PC-3 (cell line): ENCODE data around the gene PREP. TPM values are rescaled to one million over a fixed set of nuclear protein-coding genes. Genes with fewer than 3 reads are reported as not detected.

Experiments
- ATAC-seq: fragments of 200-7000 bp; cut with Tn5 transposase; 2 replicates; pipeline ENCODE4 v1.9.1; 2020; ENCODE audit warnings: mild to moderate bottlenecking, moderate library complexity
- BruUV-seq: library from RNA; stranded (reverse); fragments of 400-500 nt; replicated peaks from 2 replicates; lab custom pipeline; 2021; lab: Mats Ljungman, UMichigan
- CTCF ChIA-PET: fragments of 300-600 bp; sonication (Branson Sonifier 250); formaldehyde crosslinking; loops from one replicate; lab custom pipeline; 2022; ENCODE audit warnings: antibody characterized with exemption; lab: Charles Lee
- POLR2A ChIA-PET: fragments of 300-600 bp; sonication (Branson Sonifier 250); formaldehyde crosslinking; loops from one replicate; lab custom pipeline; 2022; ENCODE audit warnings: antibody characterized with exemption; ENCODE audit not compliant: unreplicated experiment; lab: Charles Lee
- DNase-seq: peaks from one replicate; pipeline ENCODE4 v3.0.0-alpha.2; 2015
- H2AFZ ChIP-seq: fragments of 300-600 bp; sonication (generic); 2 replicates; pipeline ENCODE4 v1.6.0; 2016; ENCODE audit warnings: antibody characterized with exemption, low read length
- H3F3A ChIP-seq: fragments of 300-600 bp; sonication (generic); one replicate; pipeline ENCODE4 v1.6.0; 2017; ENCODE audit warnings: antibody characterized with exemption, low read length, control low read depth, mild to moderate bottlenecking; ENCODE audit not compliant: unreplicated experiment
- H3K27ac ChIP-seq: fragments of 300-600 bp; sonication (generic); 2 replicates; pipeline ENCODE4 v1.5.1; 2016; ENCODE audit warnings: mild to moderate bottlenecking, low read length
- H3K27me3 ChIP-seq: fragments of 300-600 bp; sonication (generic); 2 replicates; pipeline ENCODE4 v1.6.1; 2016; ENCODE audit warnings: low read length, mixed read lengths
- H3K36me3 ChIP-seq: fragments of 300-600 bp; sonication (generic); 2 replicates; pipeline ENCODE4 v1.6.1; 2016; ENCODE audit warnings: low read depth, mixed run types, low read length, mixed read lengths
- H3K4me1 ChIP-seq: fragments of 300-600 bp; sonication (generic); 2 replicates; pipeline ENCODE4 v1.5.1; 2016; ENCODE audit warnings: low read length; ENCODE audit not compliant: insufficient read depth
- H3K4me2 ChIP-seq: fragments of 300-600 bp; sonication (generic); 2 replicates; pipeline ENCODE4 v1.6.0; 2016; ENCODE audit warnings: low read length
- H3K4me3 ChIP-seq: fragments of 300-600 bp; sonication (generic); 2 replicates; pipeline ENCODE4 v1.5.1; 2016; ENCODE audit warnings: mild to moderate bottlenecking, low read length, mixed read lengths
- H3K79me2 ChIP-seq: fragments of 300-600 bp; sonication (generic); 2 replicates; pipeline ENCODE4 v1.6.1; 2017; ENCODE audit warnings: low read length, mixed read lengths
- H3K9ac ChIP-seq: fragments of 300-600 bp; sonication (generic); 2 replicates; pipeline ENCODE4 v1.6.0; 2016; ENCODE audit warnings: mild to moderate bottlenecking, low read length
- H3K9me2 ChIP-seq: fragments of 300-600 bp; sonication (generic); replicated peaks from 2 replicates; pipeline ENCODE4 v1.6.1; 2016; ENCODE audit warnings: mixed run types, low read length, mixed read lengths
- H3K9me3 ChIP-seq: fragments of 300-600 bp; sonication (generic); 2 replicates; pipeline ENCODE4 v1.6.1; 2016; ENCODE audit warnings: low read length, mixed read lengths
- H4K20me1 ChIP-seq: fragments of 300-600 bp; sonication (generic); 2 replicates; pipeline ENCODE4 v1.6.1; 2016; ENCODE audit warnings: low read length, mixed read lengths
- CTCF ChIP-seq: fragments of 300-600 bp; sonication (generic); conservative IDR thresholded peaks from 2 replicates; pipeline ENCODE4 v1.5.1; 2017; ENCODE audit warnings: antibody characterized with exemption, low read depth, mild to moderate bottlenecking, low read length
- EZH2 ChIP-seq: fragments of 300-600 bp; sonication (generic); IDR thresholded peaks from one replicate; pipeline ENCODE4 v1.6.1; 2017; ENCODE audit warnings: antibody characterized with exemption, mild to moderate bottlenecking, low read length; ENCODE audit not compliant: unreplicated experiment
- EZH2phosphoT487 ChIP-seq: fragments of 300-600 bp; sonication (generic); IDR thresholded peaks from 2 replicates; pipeline ENCODE4 v1.6.1; 2018; ENCODE audit warnings: mild to moderate bottlenecking, antibody characterized with exemption, low read length, borderline replicate concordance
- intact Hi-C: fragments of 100-400 bp; cut with micrococcal nuclease; formaldehyde crosslinking; loops from 2 replicates; pipeline ENCODE4 v1.9.0; 2023
- total RNA-seq: library from RNA; depleted of rRNA; stranded (reverse); fragments of >200 nt; gene quantifications from 2 replicates; pipeline ENCODE4 v1.2.3, GENCODE V29; 2014

Gene PREP
- total RNA-seq, 1 experiment from 2014 or later, result 16.9 TPM

- no peaks in the 10 kb centered on the region for H3K9me3 ChIP-seq
- BruUV-seq, result no TSS peak
- POLR2A ChIA-PET, result no interaction called here
- TF ChIP-seq EZH2phosphoT487 (no peak), EZH2 (no peak), CTCF (no peak)
- intact Hi-C loops, result loop anchor here (10.0 kb wide), 1 partner anchor 314 kb away; no protein-coding TSS in a partner anchor
- H3K4me2 ChIP-seq, result no peak overlapping the region
- H3K36me3 ChIP-seq, result no peaks in the 10 kb centered on the region
- no peak overlapping the region for H3K9ac ChIP-seq
- no peaks in the 10 kb centered on the region for H4K20me1 ChIP-seq
- DNase-seq, result no peak
- no peaks in the 10 kb centered on the region for H3K79me2 ChIP-seq
- H3K4me3 ChIP-seq, result no peak overlapping the region
- no peak for ATAC-seq
- no peaks in the 10 kb centered on the region for H3K4me1 ChIP-seq
- no peaks in the 10 kb centered on the region for H3K9me2 ChIP-seq
- H2AFZ ChIP-seq, result no peak overlapping the region
- no peaks in the 10 kb centered on the region for H3F3A ChIP-seq
- H3K27me3 ChIP-seq, result no peaks in the 10 kb centered on the region
- CTCF ChIA-PET, result no interaction called here
- H3K27ac ChIP-seq, result no peak overlapping the region
Observed at GRCh38 chr6:105308840-105309239, 94.0 kb downstream of the PREP start.

- H3K4me1 ChIP-seq, result peaks cover 10% of the 10 kb centered on the region; the same call in 1 of the 2 replicates
- H2AFZ ChIP-seq, result no peak overlapping the region
- H3K4me3 ChIP-seq, result no peak overlapping the region
- intact Hi-C loops, result loop anchor here (10.0 kb wide), 1 partner anchor 311 kb away; no protein-coding TSS in a partner anchor
- no peaks in the 10 kb centered on the region for H3K27me3 ChIP-seq
- POLR2A ChIA-PET, result no interaction called here
- H3K79me2 ChIP-seq, result no peaks in the 10 kb centered on the region
- CTCF ChIA-PET, result no interaction called here
- H3K9me3 ChIP-seq, result no peaks in the 10 kb centered on the region
- TF ChIP-seq CTCF (no peak), EZH2 (no peak), EZH2phosphoT487 (no peak)
- H4K20me1 ChIP-seq, result no peaks in the 10 kb centered on the region
- H3F3A ChIP-seq, result no peaks in the 10 kb centered on the region
- no peak overlapping the region for H3K9ac ChIP-seq
- no TSS peak for BruUV-seq
- H3K27ac ChIP-seq, result no peak overlapping the region
- H3K36me3 ChIP-seq, result no peaks in the 10 kb centered on the region
- DNase-seq (no peak), ATAC-seq (no peak)
- H3K4me2 ChIP-seq, result no peak overlapping the region
- H3K9me2 ChIP-seq, result no peaks in the 10 kb centered on the region
Observed at GRCh38 chr6:105305521-105305920, 97.4 kb downstream of the PREP start.

- H3K4me2 ChIP-seq, result no peak overlapping the region
- DNase-seq (no peak), ATAC-seq (no peak)
- no peaks in the 10 kb centered on the region for H3K79me2 ChIP-seq
- intact Hi-C loops, result loop anchor here (10.0 kb wide), 1 partner anchor 310 kb away; no protein-coding TSS in a partner anchor
- H2AFZ ChIP-seq, result no peak overlapping the region
- BruUV-seq, result no TSS peak
- peaks cover 10% of the 10 kb centered on the region; the same call in 1 of the 2 replicates for H3K4me1 ChIP-seq
- H4K20me1 ChIP-seq, result no peaks in the 10 kb centered on the region
- H3K27ac ChIP-seq, result no peak overlapping the region
- TF ChIP-seq EZH2phosphoT487 (no peak), CTCF (no peak), EZH2 (no peak)
- no peak overlapping the region for H3K9ac ChIP-seq
- H3K9me3 ChIP-seq, result no peaks in the 10 kb centered on the region
- ChIA-PET POLR2A (no interaction called here), CTCF (no interaction called here)
- no peaks in the 10 kb centered on the region for H3K9me2 ChIP-seq
- no peaks in the 10 kb centered on the region for H3K36me3 ChIP-seq
- H3K4me3 ChIP-seq, result no peak overlapping the region
- no peaks in the 10 kb centered on the region for H3K27me3 ChIP-seq
- H3F3A ChIP-seq, result no peaks in the 10 kb centered on the region
Observed at GRCh38 chr6:105304825-105305224, 98.1 kb downstream of the PREP start.
